ENCODE results near the gene RDH13. TPM values are rescaled to one million over a fixed set of nuclear protein-coding genes. Genes with fewer than 3 reads are reported as not detected.
"Not testable (repeated sequence)": the region's sequence is repeated elsewhere in the genome, so short reads cannot be mapped to it uniquely, and the experiment has no call there.

Gene RDH13
- total RNA-seq, 1 donor from 2014 or later, result 37.9 TPM

GRCh38 chr19:55069865-55070197, 6.9 kb upstream of the RDH13 start:
- DNase-seq (ENCODE audit: extremely low spot score, unreplicated experiment), result no peak
- peak overlapping the region; percentile 90 for H3K4me3 Mint-ChIP-seq
- no peaks in the 10 kb centered on the region for H3K9me3 Mint-ChIP-seq
- peaks cover 9% of the 10 kb centered on the region for H3K4me1 Mint-ChIP-seq (ENCODE audit: unreplicated experiment)
- TF ChIP-seq CTCF (conservative IDR thresholded peaks at IDR 0.05), result no peak
- H3K27me3 Mint-ChIP-seq, result peaks cover 71% of the 10 kb centered on the region
- H3K36me3 Mint-ChIP-seq, result no peaks in the 10 kb centered on the region
- H3K27ac Mint-ChIP-seq, result peak overlapping the region; percentile 99

GRCh38 chr19:55068950-55069864, 6.3 kb upstream of the RDH13 start:
- H3K4me3 Mint-ChIP-seq, result peak overlapping the region; percentile 90
- peak overlapping the region; percentile 99 for H3K27ac Mint-ChIP-seq
- no peaks in the 10 kb centered on the region for H3K36me3 Mint-ChIP-seq
- peaks cover 72% of the 10 kb centered on the region for H3K27me3 Mint-ChIP-seq
- no peaks in the 10 kb centered on the region for H3K9me3 Mint-ChIP-seq
- DNase-seq (ENCODE audit: extremely low spot score, unreplicated experiment), result no peak
- no peak for TF ChIP-seq CTCF (conservative IDR thresholded peaks at IDR 0.05)
- H3K4me1 Mint-ChIP-seq (ENCODE audit: unreplicated experiment), result peaks cover 9% of the 10 kb centered on the region

- DNase-seq (ENCODE audit: extremely low spot score, unreplicated experiment), result no peak
- H3K9me3 Mint-ChIP-seq, result no peaks in the 10 kb centered on the region
- no peak for TF ChIP-seq CTCF (conservative IDR thresholded peaks at IDR 0.05)
- peaks cover 68% of the 10 kb centered on the region for H3K27me3 Mint-ChIP-seq
- peak overlapping the region; percentile 44 for H3K4me3 Mint-ChIP-seq
- no peaks in the 10 kb centered on the region for H3K36me3 Mint-ChIP-seq
- H3K27ac Mint-ChIP-seq, result peak overlapping the region; percentile 68
- peaks cover 9% of the 10 kb centered on the region for H3K4me1 Mint-ChIP-seq (ENCODE audit: unreplicated experiment)
Observed at GRCh38 chr19:55067869-55068268, 4.9 kb upstream of the RDH13 start.

GRCh38 chr19:55066107-55066709, 3.3 kb upstream of the RDH13 start:
- H3K36me3 Mint-ChIP-seq, result no peaks in the 10 kb centered on the region
- TF ChIP-seq CTCF (conservative IDR thresholded peaks at IDR 0.05), result no peak
- H3K27me3 Mint-ChIP-seq, result peaks cover 56% of the 10 kb centered on the region
- peak overlapping the region; percentile 46 for H3K27ac Mint-ChIP-seq
- DNase-seq (ENCODE audit: extremely low spot score, unreplicated experiment), result no peak
- no peaks in the 10 kb centered on the region for H3K9me3 Mint-ChIP-seq
- H3K4me1 Mint-ChIP-seq (ENCODE audit: unreplicated experiment), result peaks cover 13% of the 10 kb centered on the region
- H3K4me3 Mint-ChIP-seq, result no peak overlapping the region

GRCh38 chr19:55065516-55065915, 2.6 kb upstream of the RDH13 start:
- not testable (repeated sequence) for DNase-seq (ENCODE audit: extremely low spot score, unreplicated experiment); H3K4me3 Mint-ChIP-seq; H3K9me3 Mint-ChIP-seq; H3K36me3 Mint-ChIP-seq; H3K27ac Mint-ChIP-seq
- Mint-ChIP-seq H3K27me3 (peaks cover 55% of the 10 kb centered on the region), H3K4me1 (ENCODE audit: unreplicated experiment) (peaks cover 15% of the 10 kb centered on the region)

GRCh38 chr19:55063492-55063843, 520 bp upstream of the RDH13 start:
- DNase-seq (ENCODE audit: extremely low spot score, unreplicated experiment), result no peak
- TF ChIP-seq CTCF (conservative IDR thresholded peaks at IDR 0.05), result no peak
- H3K9me3 Mint-ChIP-seq, result no peaks in the 10 kb centered on the region
- H3K4me1 Mint-ChIP-seq (ENCODE audit: unreplicated experiment), result peaks cover 11% of the 10 kb centered on the region
- peak overlapping the region; percentile 85 for H3K27ac Mint-ChIP-seq
- peak overlapping the region; percentile 90 for H3K4me3 Mint-ChIP-seq
- peaks cover 8% of the 10 kb centered on the region for H3K36me3 Mint-ChIP-seq
- H3K27me3 Mint-ChIP-seq, result peaks cover 39% of the 10 kb centered on the region

GRCh38 chr19:55060287-55060686, 2.7 kb downstream of the RDH13 start:
- peak overlapping the region; percentile 92 for H3K27ac Mint-ChIP-seq
- peaks cover 18% of the 10 kb centered on the region for H3K36me3 Mint-ChIP-seq
- not testable (repeated sequence) for H3K27me3 Mint-ChIP-seq; H3K9me3 Mint-ChIP-seq; DNase-seq (ENCODE audit: extremely low spot score, unreplicated experiment)
- H3K4me3 Mint-ChIP-seq, result peak overlapping the region; percentile 67
- peaks cover 11% of the 10 kb centered on the region for H3K4me1 Mint-ChIP-seq (ENCODE audit: unreplicated experiment)
